Cardiac muscle cell (in vitro differentiated cells and primary cell): ENCODE data around the gene UBXN6. TPM values are rescaled to one million over a fixed set of nuclear protein-coding genes. Genes with fewer than 3 reads are reported as not detected.

Experiments used
- DNase-seq, 2 donors: peaks; one replicate each; pipeline versions ENCODE4 v3.0.0 to v3.0.0-alpha.2; 2010 to 2017; ENCODE audit warnings: low read depth in 1 of 2, low spot score in 1 of 2
- H3K27ac ChIP-seq: fragments of 200-600 bp; sonication (generic); 2 replicates; pipeline ENCODE4 v1.5.1; 2016
- H3K27me3 ChIP-seq: fragments of 200-600 bp; sonication (generic); 2 replicates; pipeline ENCODE4 v1.6.0; 2016; ENCODE audit warnings: control low read depth
- H3K36me3 ChIP-seq: fragments of 200-600 bp; sonication (generic); 2 replicates; pipeline ENCODE4 v1.5.1; 2016; ENCODE audit warnings: control low read depth
- H3K4me1 ChIP-seq: fragments of 200-600 bp; sonication (generic); 2 replicates; pipeline ENCODE4 v1.8.1; 2017; ENCODE audit warnings: low read depth, mild to moderate bottlenecking, mixed run types
- H3K4me3 ChIP-seq: fragments of 200-600 bp; sonication (generic); 2 replicates; pipeline ENCODE4 v1.5.1; 2016; ENCODE audit warnings: mild to moderate bottlenecking
- H3K9me3 ChIP-seq: fragments of 200-600 bp; sonication (generic); 2 replicates; pipeline ENCODE4 v1.5.1; 2017; ENCODE audit warnings: low read depth, mild to moderate bottlenecking, control low read depth
- polyA plus RNA-seq: library from polyadenylated mRNA; unstranded; fragments of >200 nt; fragmentation: Nextera tagmentation; extraction: Ambion mirVana; gene quantifications from 2 replicates; pipeline ENCODE4 v1.2.1, GENCODE V29; 2016
- total RNA-seq: library from RNA; depleted of rRNA; stranded (reverse); fragments of >200 nt; gene quantifications from 2 replicates; pipeline ENCODE4 v1.2.3, GENCODE V29; 2016
- TF ChIP-seq, protein P1 (sequence below): IDR thresholded peaks from 2 replicates; pipeline ENCODE4 v1.5.1; 2012; ENCODE audit warnings: low read depth, mild to moderate bottlenecking, low read length

The UBXN6 gene
- total and polyA plus RNA-seq, 2 experiments from 2014 or later, result 46.2 to 147 TPM

DNA sequence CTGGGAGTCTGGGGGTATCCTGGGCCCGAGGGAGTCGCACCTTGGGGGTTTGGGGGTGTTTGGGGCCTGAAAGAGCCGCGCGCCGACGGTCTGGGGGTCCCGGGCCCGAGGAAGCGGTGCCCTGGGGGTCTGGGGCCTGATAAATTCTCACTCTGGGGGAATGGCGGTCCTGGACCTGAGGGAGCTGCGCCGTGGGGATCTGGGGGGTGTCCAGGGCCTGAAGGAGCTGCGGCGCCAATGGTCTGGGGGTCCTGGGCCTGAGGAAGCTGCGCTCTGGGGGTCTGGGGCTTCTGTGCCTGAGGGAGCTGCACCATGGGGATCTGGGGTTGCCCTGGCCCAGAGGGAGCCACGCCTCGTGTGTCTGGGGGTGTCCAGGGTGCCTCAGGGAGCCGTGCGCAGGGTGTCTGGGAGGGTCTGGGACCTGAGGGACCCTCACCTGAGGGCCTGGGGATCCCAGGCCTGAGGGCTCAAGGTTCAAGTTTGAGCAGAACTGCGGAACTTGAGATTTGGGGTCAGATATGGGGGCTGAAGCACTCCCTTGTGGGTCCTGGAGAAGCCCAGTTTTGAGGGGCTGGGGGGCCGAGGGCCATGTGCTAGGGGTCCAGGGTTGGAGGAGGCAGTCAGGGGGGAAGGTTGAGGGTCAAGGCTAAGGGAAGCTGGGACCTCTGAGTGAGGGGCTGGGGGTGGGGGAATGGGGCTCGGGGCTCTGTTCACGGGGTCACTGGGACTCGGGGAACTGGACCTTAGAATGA, 15.6 kb upstream of the UBXN6 start:
- Histone ChIP-seq H3K4me3 (peak overlapping the region; percentile 91), H3K27me3 (no peaks in the 10 kb centered on the region), H3K36me3 (peaks cover 9% of the 10 kb centered on the region), H3K27ac (peak overlapping the region; percentile 79), H3K4me1 (peaks cover 4% of the 10 kb centered on the region), H3K9me3 (no peaks in the 10 kb centered on the region)
- no peak for DNase-seq
- TF ChIP-seq, protein P1, sequence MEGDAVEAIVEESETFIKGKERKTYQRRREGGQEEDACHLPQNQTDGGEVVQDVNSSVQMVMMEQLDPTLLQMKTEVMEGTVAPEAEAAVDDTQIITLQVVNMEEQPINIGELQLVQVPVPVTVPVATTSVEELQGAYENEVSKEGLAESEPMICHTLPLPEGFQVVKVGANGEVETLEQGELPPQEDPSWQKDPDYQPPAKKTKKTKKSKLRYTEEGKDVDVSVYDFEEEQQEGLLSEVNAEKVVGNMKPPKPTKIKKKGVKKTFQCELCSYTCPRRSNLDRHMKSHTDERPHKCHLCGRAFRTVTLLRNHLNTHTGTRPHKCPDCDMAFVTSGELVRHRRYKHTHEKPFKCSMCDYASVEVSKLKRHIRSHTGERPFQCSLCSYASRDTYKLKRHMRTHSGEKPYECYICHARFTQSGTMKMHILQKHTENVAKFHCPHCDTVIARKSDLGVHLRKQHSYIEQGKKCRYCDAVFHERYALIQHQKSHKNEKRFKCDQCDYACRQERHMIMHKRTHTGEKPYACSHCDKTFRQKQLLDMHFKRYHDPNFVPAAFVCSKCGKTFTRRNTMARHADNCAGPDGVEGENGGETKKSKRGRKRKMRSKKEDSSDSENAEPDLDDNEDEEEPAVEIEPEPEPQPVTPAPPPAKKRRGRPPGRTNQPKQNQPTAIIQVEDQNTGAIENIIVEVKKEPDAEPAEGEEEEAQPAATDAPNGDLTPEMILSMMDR, result no peak

GRCh38 chr19:4472174-4472974, 14.8 kb upstream of the UBXN6 start, which contains the start of gene HDGFL2:
Gene HDGFL2 (plus strand): TSS chr19:4472297. CDS start chr19:4472351, 54 bp downstream.
- Histone ChIP-seq H3K36me3 (peaks cover 8% of the 10 kb centered on the region), H3K9me3 (no peaks in the 10 kb centered on the region), H3K27ac (peak within 1 kb of the TSS; percentile 79), H3K4me1 (peaks cover 4% of the 10 kb centered on the region), H3K4me3 (peak within 1 kb of the TSS; percentile 91), H3K27me3 (no peaks in the 10 kb centered on the region)
- TF ChIP-seq, protein P1, result no peak
- DNase-seq, result no peak

GRCh38 chr19:4471403-4472173, 14.0 kb upstream of the UBXN6 start:
- Histone ChIP-seq H3K9me3 (no peaks in the 10 kb centered on the region), H3K36me3 (peaks cover 2% of the 10 kb centered on the region), H3K27ac (peak overlapping the region; percentile 78), H3K4me1 (peaks cover 4% of the 10 kb centered on the region), H3K4me3 (peak overlapping the region; percentile 91), H3K27me3 (no peaks in the 10 kb centered on the region)
- peak; percentile 99 to 100 for DNase-seq
- TF ChIP-seq, protein P1, result no peak

GRCh38 chr19:4467835-4468234, 10.2 kb upstream of the UBXN6 start:
- Histone ChIP-seq H3K4me1 (no peaks in the 10 kb centered on the region), H3K27me3 (no peaks in the 10 kb centered on the region), H3K36me3 (no peaks in the 10 kb centered on the region), H3K27ac (no peak overlapping the region), H3K9me3 (no peaks in the 10 kb centered on the region), H3K4me3 (no peak overlapping the region)
- TF ChIP-seq, protein P1, result no peak
- no peak for DNase-seq

GRCh38 chr19:4464815-4465581, 7.4 kb upstream of the UBXN6 start:
- Histone ChIP-seq H3K27me3 (no peaks in the 10 kb centered on the region), H3K27ac (no peak overlapping the region), H3K4me1 (no peaks in the 10 kb centered on the region), H3K9me3 (no peaks in the 10 kb centered on the region), H3K36me3 (no peaks in the 10 kb centered on the region), H3K4me3 (no peak overlapping the region)
- TF ChIP-seq, protein P1, result no peak
- no peak for DNase-seq
